GM21447 (cell line): ENCODE data around the gene UNKL.
A peak's percentile ranks its signal among the peaks of the same experiment; 100 is the strongest.

ENCODE experiments used
- ATAC-seq: cut with Tn5 transposase; IDR thresholded peaks from one replicate; pipeline ENCODE4 v1.9.1; 2021; ENCODE audit not compliant: unreplicated experiment

The UNKL gene

GRCh38 chr16:1342526-1343427, 71.7 kb downstream of the UNKL start:
- peak; percentile 88 for ATAC-seq

- ATAC-seq, result no peak
Observed at GRCh38 chr16:1341495-1342420, 72.7 kb downstream of the UNKL start.

- no peak for ATAC-seq
Observed at GRCh38 chr16:1340730-1341494, 73.6 kb downstream of the UNKL start.

GRCh38 chr16:1338855-1339675, 75.4 kb downstream of the UNKL start:
- no peak for ATAC-seq

- ATAC-seq, result no peak
Observed at GRCh38 chr16:1338119-1338730, 76.3 kb downstream of the UNKL start.

- ATAC-seq, result no peak
Observed at GRCh38 chr16:1337486-1337885, 77.0 kb downstream of the UNKL start.

- no peak for ATAC-seq
Observed at GRCh38 chr16:1336619-1337018, 77.9 kb downstream of the UNKL start.

GRCh38 chr16:1335996-1336395, 78.5 kb downstream of the UNKL start:
- no peak for ATAC-seq

- ATAC-seq, result no peak
Observed at GRCh38 chr16:1335211-1335971, 79.1 kb downstream of the UNKL start.

GRCh38 chr16:1334739-1335138, 79.8 kb downstream of the UNKL start:
- no peak for ATAC-seq

GRCh38 chr16:1333854-1334700, 80.4 kb downstream of the UNKL start:
- ATAC-seq, result no peak

GRCh38 chr16:1333149-1333812, 81.2 kb downstream of the UNKL start, which contains the start of gene BAIAP3:
TSS of gene BAIAP3 (plus strand) at chr16:1333645. CDS start at chr16:1338550, 4,905 bp downstream.
- ATAC-seq, result no peak

- ATAC-seq, result no peak
Observed at GRCh38 chr16:1332618-1333148, 81.8 kb downstream of the UNKL start.

- peak; percentile 69 for ATAC-seq
Observed at GRCh38 chr16:1331712-1332617, 82.5 kb downstream of the UNKL start.

- no peak for ATAC-seq
Observed at GRCh38 chr16:1330931-1331711, 83.4 kb downstream of the UNKL start.
